Astrocyte (in vitro differentiated cells and primary cell): ENCODE data around the gene MEMO1. TPM values are rescaled to one million over a fixed set of nuclear protein-coding genes. Genes with fewer than 3 reads are reported as not detected.
"Not testable (repeated sequence)": the region's sequence is repeated elsewhere in the genome, so short reads cannot be mapped to it uniquely, and the experiment has no call there.

Experiments used
- DNase-seq: peaks from one replicate; pipeline ENCODE4 v3.0.0-alpha.2; 2010; ENCODE audit warnings: low read depth
- FAIRE-seq: peaks from 2 replicates; lab custom pipeline; 2011; peaks lifted over from hg19 to GRCh38; lab: Jason Lieb, UNC
- H2AFZ ChIP-seq: 2 replicates; pipeline ENCODE4 v1.6.0; 2012; ENCODE audit warnings: low read depth, low read length, inconsistent platforms
- H3K27ac ChIP-seq: 2 replicates; pipeline ENCODE4 v1.5.1; 2011; ENCODE audit warnings: low read depth, low read length, inconsistent platforms
- H3K27me3 ChIP-seq: 2 replicates; pipeline ENCODE4 v1.6.0; 2011; ENCODE audit warnings: low read length, inconsistent platforms; ENCODE audit not compliant: insufficient read depth
- H3K36me3 ChIP-seq: 2 replicates; pipeline ENCODE4 v1.5.1; 2011; ENCODE audit warnings: low read length, inconsistent platforms; ENCODE audit not compliant: insufficient read depth
- H3K4me1 ChIP-seq: 2 replicates; pipeline ENCODE4 v1.5.1; 2011; ENCODE audit warnings: low read length, inconsistent platforms; ENCODE audit not compliant: insufficient read depth
- H3K4me2 ChIP-seq: 2 replicates; pipeline ENCODE4 v1.6.0; 2012; ENCODE audit warnings: low read length, inconsistent platforms
- H3K4me3 ChIP-seq: 2 replicates; pipeline ENCODE4 v1.5.1; 2011; ENCODE audit warnings: low read depth, mild to moderate bottlenecking, low read length, inconsistent platforms; ENCODE audit not compliant: insufficient read depth
- H3K79me2 ChIP-seq: 2 replicates; pipeline ENCODE4 v1.6.0; 2012; ENCODE audit warnings: mild to moderate bottlenecking, low read length, inconsistent platforms; ENCODE audit not compliant: insufficient read depth
- H3K9ac ChIP-seq: 2 replicates; pipeline ENCODE4 v1.6.0; 2012; ENCODE audit warnings: mild to moderate bottlenecking, low read length, inconsistent platforms
- H3K9me3 ChIP-seq: 2 replicates; pipeline ENCODE4 v1.5.1; 2012; ENCODE audit warnings: low read depth, mild to moderate bottlenecking, low read length, inconsistent platforms; ENCODE audit not compliant: insufficient read depth
- H4K20me1 ChIP-seq: 2 replicates; pipeline ENCODE4 v1.6.0; 2012; ENCODE audit warnings: low read length, inconsistent platforms; ENCODE audit not compliant: insufficient read depth
- H3K27ac Mint-ChIP-seq: one replicate; pipeline ENCODE4 v1.8.0; 2021; ENCODE audit warnings: mild to moderate bottlenecking, mixed read lengths; ENCODE audit not compliant: unreplicated experiment
- H3K27me3 Mint-ChIP-seq: one replicate; pipeline ENCODE4 v1.8.0; 2021; ENCODE audit warnings: low read depth, mixed read lengths; ENCODE audit not compliant: unreplicated experiment
- H3K36me3 Mint-ChIP-seq: one replicate; pipeline ENCODE4 v1.8.0; 2021; ENCODE audit warnings: low read depth, mixed read lengths; ENCODE audit not compliant: unreplicated experiment
- H3K4me1 Mint-ChIP-seq: one replicate; pipeline ENCODE4 v1.8.0; 2021; ENCODE audit warnings: low read depth, mixed read lengths; ENCODE audit not compliant: unreplicated experiment
- H3K4me3 Mint-ChIP-seq: one replicate; pipeline ENCODE4 v1.8.0; 2021; ENCODE audit warnings: mild to moderate bottlenecking, moderate library complexity, mixed read lengths; ENCODE audit not compliant: unreplicated experiment
- H3K9me3 Mint-ChIP-seq: one replicate; pipeline ENCODE4 v1.8.0; 2021; ENCODE audit warnings: mild to moderate bottlenecking, mixed read lengths; ENCODE audit not compliant: unreplicated experiment
- EZH2 ChIP-seq: IDR thresholded peaks from 2 replicates; pipeline ENCODE4 v1.6.1; 2012; ENCODE audit warnings: mild to moderate bottlenecking, low read length, inconsistent platforms; ENCODE audit not compliant: insufficient read depth
- total RNA-seq: library from RNA; stranded (reverse); gene quantifications from 2 replicates; pipeline ENCODE4 v1.2.1, GENCODE V29; 2021
- TF ChIP-seq, protein P1 (sequence below): IDR thresholded peaks from 2 replicates; pipeline ENCODE4 v1.5.1; 2011; ENCODE audit warnings: low read depth, mild to moderate bottlenecking, inconsistent platforms, low read length, moderate library complexity; ENCODE audit not compliant: insufficient read depth

Gene MEMO1
- total RNA-seq, 1 donor from 2014 or later = 65.2 TPM

- Mint-ChIP-seq H3K36me3 (peaks cover 27% of the 10 kb centered on the region), H3K27me3 (no peaks in the 10 kb centered on the region), H3K4me1 (peaks cover 5% of the 10 kb centered on the region), H3K9me3 (peaks cover 15% of the 10 kb centered on the region), H3K27ac (no peak overlapping the region), H3K4me3 (no peak overlapping the region)
- H3K4me3 ChIP-seq = no peak overlapping the region
- H3K4me1 ChIP-seq = no peaks in the 10 kb centered on the region
- H4K20me1 ChIP-seq = no peaks in the 10 kb centered on the region
- H3K9me3 ChIP-seq = no peaks in the 10 kb centered on the region
- DNase-seq (no peak), FAIRE-seq (no peak)
- no peak overlapping the region for H3K9ac ChIP-seq
- no peak overlapping the region for H2AFZ ChIP-seq
- H3K79me2 ChIP-seq = peaks cover 4% of the 10 kb centered on the region
- no peak for TF ChIP-seq EZH2
- TF ChIP-seq, protein P1, sequence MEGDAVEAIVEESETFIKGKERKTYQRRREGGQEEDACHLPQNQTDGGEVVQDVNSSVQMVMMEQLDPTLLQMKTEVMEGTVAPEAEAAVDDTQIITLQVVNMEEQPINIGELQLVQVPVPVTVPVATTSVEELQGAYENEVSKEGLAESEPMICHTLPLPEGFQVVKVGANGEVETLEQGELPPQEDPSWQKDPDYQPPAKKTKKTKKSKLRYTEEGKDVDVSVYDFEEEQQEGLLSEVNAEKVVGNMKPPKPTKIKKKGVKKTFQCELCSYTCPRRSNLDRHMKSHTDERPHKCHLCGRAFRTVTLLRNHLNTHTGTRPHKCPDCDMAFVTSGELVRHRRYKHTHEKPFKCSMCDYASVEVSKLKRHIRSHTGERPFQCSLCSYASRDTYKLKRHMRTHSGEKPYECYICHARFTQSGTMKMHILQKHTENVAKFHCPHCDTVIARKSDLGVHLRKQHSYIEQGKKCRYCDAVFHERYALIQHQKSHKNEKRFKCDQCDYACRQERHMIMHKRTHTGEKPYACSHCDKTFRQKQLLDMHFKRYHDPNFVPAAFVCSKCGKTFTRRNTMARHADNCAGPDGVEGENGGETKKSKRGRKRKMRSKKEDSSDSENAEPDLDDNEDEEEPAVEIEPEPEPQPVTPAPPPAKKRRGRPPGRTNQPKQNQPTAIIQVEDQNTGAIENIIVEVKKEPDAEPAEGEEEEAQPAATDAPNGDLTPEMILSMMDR = no peak
- H3K36me3 ChIP-seq = peaks cover 6% of the 10 kb centered on the region
- H3K27ac ChIP-seq = no peak overlapping the region
- H3K4me2 ChIP-seq = no peak overlapping the region
- no peaks in the 10 kb centered on the region for H3K27me3 ChIP-seq
These were observed 107.6 kb downstream of the MEMO1 start for GRCh38 chr2:31903109-31903780.

- Histone ChIP-seq H3K36me3 (peaks cover 6% of the 10 kb centered on the region), H3K27ac (no peak overlapping the region), H3K9ac (no peak overlapping the region), H3K79me2 (peaks cover 4% of the 10 kb centered on the region), H3K4me1 (no peaks in the 10 kb centered on the region), H3K4me2 (no peak overlapping the region), H3K9me3 (no peaks in the 10 kb centered on the region), H4K20me1 (no peaks in the 10 kb centered on the region), H3K4me3 (no peak overlapping the region), H2AFZ (no peak overlapping the region), H3K27me3 (no peaks in the 10 kb centered on the region)
- Mint-ChIP-seq H3K9me3 (peaks cover 19% of the 10 kb centered on the region), H3K4me1 (peaks cover 3% of the 10 kb centered on the region), H3K36me3 (peaks cover 39% of the 10 kb centered on the region), H3K27me3 (no peaks in the 10 kb centered on the region), H3K27ac (no peak overlapping the region), H3K4me3 (no peak overlapping the region)
- DNase-seq (no peak), FAIRE-seq (no peak)
- TF ChIP-seq EZH2 = no peak
- TF ChIP-seq, protein P1 = no peak
These were observed 108.9 kb downstream of the MEMO1 start for GRCh38 chr2:31901900-31902299.

DNA sequence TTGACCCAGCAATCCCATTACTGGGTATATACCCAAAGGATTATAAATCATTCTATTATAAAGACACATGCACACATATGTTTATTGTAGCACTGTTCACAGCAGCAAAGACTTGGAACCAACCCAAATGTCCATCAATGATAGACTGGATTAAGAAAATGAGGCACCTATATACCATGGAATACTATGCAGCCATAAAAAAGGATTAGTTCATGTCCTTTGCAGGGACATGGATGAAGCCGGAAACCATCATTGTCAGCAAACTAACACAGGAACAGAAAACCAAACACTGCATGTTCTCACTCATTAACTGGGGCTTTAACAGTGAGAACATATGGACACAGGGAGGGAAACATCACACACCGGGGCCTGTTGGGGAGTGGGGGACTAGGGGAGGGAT lies 110.7 kb downstream of the MEMO1 start:
- not testable (repeated sequence) for FAIRE-seq, H3K4me3 Mint-ChIP-seq

GRCh38 chr2:31898346-31898745 lies 112.5 kb downstream of the MEMO1 start:
- not testable (repeated sequence) for H3K4me1 Mint-ChIP-seq, H3K27me3 Mint-ChIP-seq, H3K4me2 ChIP-seq, FAIRE-seq, H3K9ac ChIP-seq, DNase-seq, H3K9me3 ChIP-seq, H2AFZ ChIP-seq, H3K4me3 ChIP-seq, H3K27me3 ChIP-seq, H3K36me3 ChIP-seq, H3K27ac ChIP-seq, H3K4me1 ChIP-seq, H3K4me3 Mint-ChIP-seq, H3K27ac Mint-ChIP-seq
- peaks cover 21% of the 10 kb centered on the region for H3K9me3 Mint-ChIP-seq
- H4K20me1 ChIP-seq = peaks cover 11% of the 10 kb centered on the region
- peaks cover 19% of the 10 kb centered on the region for H3K79me2 ChIP-seq
- peaks cover 42% of the 10 kb centered on the region for H3K36me3 Mint-ChIP-seq

More for the DNA sequence above, 110.7 kb downstream of the MEMO1 start:
- not testable (repeated sequence) for H3K9me3 ChIP-seq, H3K9ac ChIP-seq, DNase-seq, H4K20me1 ChIP-seq, H3K27ac Mint-ChIP-seq, H3K4me1 Mint-ChIP-seq, H3K4me2 ChIP-seq, H3K27ac ChIP-seq, H2AFZ ChIP-seq, H3K79me2 ChIP-seq, H3K4me3 ChIP-seq, H3K4me1 ChIP-seq, H3K27me3 ChIP-seq, H3K27me3 Mint-ChIP-seq, H3K36me3 ChIP-seq
- peaks cover 21% of the 10 kb centered on the region for H3K9me3 Mint-ChIP-seq
- peaks cover 42% of the 10 kb centered on the region for H3K36me3 Mint-ChIP-seq

- H3K9me3 Mint-ChIP-seq = peaks cover 21% of the 10 kb centered on the region
- not testable (repeated sequence) for H3K4me2 ChIP-seq, H3K9me3 ChIP-seq, H3K4me3 Mint-ChIP-seq, H3K36me3 ChIP-seq, H3K27me3 ChIP-seq, H3K4me3 ChIP-seq, H3K27ac Mint-ChIP-seq, H3K9ac ChIP-seq, H2AFZ ChIP-seq, H3K4me1 Mint-ChIP-seq, H3K27ac ChIP-seq, H3K4me1 ChIP-seq, FAIRE-seq, H3K27me3 Mint-ChIP-seq, DNase-seq
- H4K20me1 ChIP-seq = peaks cover 11% of the 10 kb centered on the region
- peaks cover 38% of the 10 kb centered on the region for H3K36me3 Mint-ChIP-seq
- peaks cover 19% of the 10 kb centered on the region for H3K79me2 ChIP-seq
These were observed 113.5 kb downstream of the MEMO1 start for GRCh38 chr2:31897340-31897739.
